Tongue (tissue), 2 donors: ENCODE results near the gene OLIG3. TPM values are rescaled to one million over a fixed set of nuclear protein-coding genes. Genes with fewer than 3 reads are reported as not detected.

ENCODE experiments used
- DNase-seq: peaks from one replicate; pipeline ENCODE4 v3.0.0-alpha.2; 2015
- total RNA-seq: library from RNA; depleted of rRNA; stranded (reverse); fragments of >200 nt; gene quantifications from one replicate; pipeline ENCODE4 v1.2.3, GENCODE V29; 2014

OLIG3 gene
- not detected for total RNA-seq

DNA sequence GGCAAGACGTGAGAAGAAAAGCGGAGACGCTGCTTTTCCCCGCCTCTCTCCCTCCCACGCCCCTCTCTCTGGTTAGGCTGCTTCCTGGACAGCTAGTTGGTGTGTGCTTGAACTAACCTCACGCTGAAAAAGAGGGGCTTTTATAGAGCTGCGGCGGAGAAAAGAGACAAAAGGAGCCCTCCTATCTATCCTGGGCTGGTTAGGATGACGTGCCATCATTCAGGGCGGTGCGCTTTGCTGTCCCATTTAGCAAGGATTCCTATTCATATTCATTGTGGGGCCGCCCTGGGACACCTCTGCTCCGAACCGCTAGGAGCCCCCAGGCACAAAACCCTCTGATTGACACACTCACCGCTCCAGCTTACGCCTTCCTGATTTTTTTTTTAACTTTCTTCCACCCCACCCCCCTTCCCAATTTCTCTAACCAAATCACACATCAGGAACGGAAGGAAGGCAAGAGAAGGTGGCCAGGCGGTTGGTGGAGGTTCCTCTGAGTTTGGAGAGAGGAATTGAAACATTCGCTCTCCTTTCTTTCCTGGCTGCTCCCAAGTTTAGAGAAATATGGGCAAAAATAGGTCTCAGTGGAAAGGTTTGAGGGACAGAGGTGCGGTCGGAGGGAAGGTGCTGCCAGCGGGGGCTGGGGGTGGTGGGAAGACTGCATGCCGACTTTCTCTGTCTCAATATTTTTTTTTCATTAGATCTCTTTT lies at the start of gene OLIG3:
OLIG3 (minus strand) TSS at position 114 of the 707 bp plus-strand sequence. CDS start 224 bp downstream, outside the sequence.
- peak; percentile 17 for DNase-seq

DNA sequence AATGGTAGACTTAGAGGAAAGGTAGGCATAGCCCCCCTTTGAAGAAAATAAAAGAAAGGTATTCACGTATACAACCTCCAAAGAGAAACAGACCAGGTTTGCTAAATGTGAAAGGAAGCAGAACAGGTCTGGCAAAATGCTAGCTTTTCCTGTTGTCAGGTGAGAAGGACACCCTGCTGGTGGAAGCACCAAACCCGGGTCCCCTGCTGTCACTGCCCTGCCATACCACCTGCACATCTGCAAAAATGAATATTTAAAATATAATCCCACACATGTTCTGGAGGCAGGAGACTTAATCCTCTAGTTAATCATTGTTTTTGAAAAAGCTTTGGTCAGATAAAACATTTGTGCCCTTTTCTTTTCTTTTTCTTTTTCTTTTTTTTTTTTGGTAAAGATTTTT lies 48.9 kb upstream of the OLIG3 start:
- DNase-seq, result no peak

DNA sequence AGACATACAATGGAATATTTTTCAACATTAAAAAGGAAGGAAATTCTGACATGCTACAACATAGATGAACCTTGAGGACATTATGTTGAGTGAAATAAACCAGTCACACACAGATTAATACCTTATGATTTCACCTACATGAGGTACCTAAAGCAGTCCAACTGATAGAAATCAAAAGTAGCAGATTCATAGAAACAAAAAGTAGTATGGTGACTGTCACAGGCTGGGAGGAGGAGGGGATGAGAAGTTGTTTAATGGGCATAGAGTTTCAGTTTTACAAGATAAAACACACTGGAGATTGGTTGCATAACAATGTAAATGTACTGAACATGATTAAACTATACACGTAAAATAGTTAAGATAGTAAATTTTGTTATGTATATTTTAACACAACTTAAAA lies 48.5 kb upstream of the OLIG3 start:
- DNase-seq, result no peak

DNA sequence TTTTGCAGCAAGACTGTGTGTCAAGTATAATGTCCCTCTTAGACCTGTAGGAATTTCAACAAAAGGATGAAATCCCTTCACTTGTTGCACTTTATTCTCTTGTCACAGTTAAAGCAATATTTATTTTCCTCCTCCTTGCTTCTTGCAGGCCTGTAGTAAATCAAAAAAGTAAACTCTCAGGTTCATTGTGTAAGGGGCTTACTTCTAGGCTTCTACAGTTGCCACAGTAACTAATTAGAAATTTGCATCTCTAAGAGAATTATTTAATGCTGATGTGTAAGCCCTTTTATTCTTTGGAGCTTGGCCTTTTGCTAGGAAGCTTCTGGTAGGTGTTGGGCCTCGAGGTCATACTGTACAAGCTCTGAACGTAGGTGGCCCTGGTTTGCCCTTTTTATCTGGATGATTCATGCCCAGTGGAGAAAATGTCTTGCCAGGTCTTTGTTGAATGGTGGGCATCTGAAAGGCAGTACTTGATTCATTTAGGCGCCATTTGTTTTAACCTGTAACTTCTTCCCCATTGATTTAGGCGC lies 47.4 kb upstream of the OLIG3 start:
- no peak for DNase-seq

DNA sequence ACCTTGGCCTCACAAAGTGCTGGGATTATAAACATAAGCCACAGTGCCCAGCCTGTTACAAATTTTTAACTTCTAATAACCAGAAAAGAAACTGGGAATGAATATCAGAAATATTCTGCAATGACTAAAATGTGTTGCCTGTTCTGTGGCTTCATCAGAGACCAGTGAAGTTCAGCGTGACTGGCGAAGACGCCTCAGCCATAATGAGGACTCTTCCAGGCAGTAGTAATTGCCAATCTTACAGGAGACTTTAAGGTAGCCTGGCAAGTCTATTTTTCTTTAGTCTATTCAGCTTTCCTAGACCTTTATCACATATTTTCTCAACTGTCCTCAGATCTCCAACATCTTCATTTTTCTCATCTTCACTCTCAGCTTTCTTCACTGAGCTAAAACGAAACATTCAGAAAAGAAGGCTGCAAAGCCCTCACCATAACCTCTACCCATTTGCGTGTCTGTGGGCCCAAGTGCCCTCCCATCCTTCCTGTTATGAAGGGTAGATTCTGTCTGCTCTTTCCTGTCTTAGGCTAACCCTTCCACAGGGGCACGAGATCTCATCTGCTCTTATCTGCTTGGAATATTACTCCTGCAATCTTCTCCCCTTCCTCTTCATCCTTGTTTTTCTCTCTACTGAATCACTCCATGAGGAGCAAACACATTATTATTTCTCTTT lies 42.0 kb upstream of the OLIG3 start:
- DNase-seq, result no peak

DNA sequence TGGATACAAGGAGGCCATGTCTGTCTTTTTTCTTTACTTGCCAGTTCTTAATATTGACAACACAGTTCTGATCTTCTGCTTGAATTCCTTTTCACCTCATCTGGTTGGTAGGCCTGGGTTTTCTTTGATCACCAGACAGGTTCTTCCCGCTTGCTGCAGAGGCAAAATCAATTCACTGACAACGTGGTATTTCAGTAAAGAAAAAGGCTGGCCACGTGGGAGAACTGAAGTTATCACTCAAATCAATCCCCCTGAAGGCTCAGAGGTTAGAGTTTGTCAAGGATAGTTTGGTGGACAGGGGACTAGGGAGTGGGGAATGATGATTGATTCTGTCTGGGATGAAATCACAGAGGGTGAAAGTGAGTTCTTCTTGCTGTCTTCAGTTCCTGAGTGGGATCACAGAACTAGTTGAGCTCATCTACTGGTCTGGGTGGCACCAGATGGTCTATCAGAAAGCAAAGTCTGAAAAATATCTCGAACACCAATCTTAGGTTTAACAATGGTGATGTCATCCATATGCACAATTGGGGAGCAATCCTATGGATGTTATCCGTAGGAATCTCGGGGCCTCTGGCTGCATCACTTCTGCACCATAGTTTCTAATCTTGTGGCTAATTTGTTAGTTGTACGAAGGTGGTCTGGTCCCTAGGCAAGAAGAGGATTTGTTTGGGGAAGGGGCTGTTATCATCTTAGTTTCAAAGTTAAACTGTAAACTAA lies 37.3 kb upstream of the OLIG3 start:
- DNase-seq, result no peak

DNA sequence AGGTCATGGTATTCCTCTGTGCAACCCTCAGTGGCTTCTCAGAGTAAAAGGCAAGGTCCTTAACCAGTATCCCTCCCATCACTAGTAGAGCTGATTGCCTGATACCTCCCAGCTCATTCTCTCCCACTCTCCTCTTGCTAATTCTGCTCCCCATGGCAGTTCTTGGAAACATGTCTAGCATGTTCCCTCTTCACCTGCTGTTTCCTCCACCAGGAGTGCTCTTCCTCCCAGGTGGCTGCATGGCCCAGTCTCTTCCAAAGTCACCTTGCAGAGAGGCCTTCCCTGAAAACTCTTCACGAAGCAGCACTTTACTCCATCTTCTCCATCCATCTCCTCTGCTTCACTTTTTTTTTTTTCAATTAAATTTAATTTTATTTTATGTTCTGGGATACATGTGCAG lies 36.2 kb upstream of the OLIG3 start:
- no peak for DNase-seq

DNA sequence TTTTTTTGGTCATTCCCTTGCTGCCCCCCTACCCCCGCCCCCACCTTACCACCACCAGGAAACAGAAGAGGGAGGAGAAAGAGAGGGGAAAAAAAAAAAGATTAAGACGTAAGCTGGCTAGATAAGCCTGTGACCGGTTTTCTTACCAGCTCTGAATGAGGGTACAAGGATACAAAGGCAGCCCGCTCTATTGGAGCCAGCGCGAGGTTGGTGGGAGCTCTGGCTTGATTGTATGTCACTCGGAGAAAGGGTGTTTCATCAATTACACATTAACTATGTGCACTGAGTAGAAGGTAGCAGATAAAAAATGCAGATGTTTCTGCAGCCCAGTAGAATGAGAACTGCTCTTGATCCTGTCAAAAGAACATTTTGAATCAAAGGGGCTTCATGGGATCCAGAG lies 28.6 kb upstream of the OLIG3 start:
- DNase-seq, result no peak

DNA sequence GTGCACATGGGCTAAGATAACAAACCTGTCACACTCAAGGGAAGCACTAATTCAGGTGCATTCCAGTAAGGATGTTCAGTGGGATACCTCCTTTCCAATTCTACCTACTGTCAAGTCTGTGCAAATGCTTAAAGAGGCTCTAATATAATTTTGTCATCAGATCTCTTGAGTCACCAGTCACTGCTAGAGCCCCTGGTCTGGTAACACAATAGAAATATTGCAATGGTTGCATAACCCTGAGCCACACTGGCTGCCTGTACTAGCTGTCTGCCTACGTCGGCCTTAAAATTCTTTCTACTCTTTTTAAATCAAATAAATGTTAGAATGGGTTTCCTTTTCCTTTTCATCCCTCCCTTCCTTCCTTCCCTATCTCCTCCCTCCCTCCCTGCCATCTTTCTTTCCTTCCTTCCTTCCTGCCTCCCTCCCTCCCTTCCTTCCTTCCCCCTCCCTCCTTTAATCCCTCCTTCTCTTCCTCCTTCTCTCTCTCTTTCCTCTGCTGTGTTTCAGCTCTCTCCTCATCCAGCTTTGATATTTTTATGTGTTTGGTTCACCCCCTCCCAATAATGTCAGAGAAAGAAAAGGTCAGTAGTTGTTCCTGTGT lies 28.1 kb upstream of the OLIG3 start:
- no peak for DNase-seq

DNA sequence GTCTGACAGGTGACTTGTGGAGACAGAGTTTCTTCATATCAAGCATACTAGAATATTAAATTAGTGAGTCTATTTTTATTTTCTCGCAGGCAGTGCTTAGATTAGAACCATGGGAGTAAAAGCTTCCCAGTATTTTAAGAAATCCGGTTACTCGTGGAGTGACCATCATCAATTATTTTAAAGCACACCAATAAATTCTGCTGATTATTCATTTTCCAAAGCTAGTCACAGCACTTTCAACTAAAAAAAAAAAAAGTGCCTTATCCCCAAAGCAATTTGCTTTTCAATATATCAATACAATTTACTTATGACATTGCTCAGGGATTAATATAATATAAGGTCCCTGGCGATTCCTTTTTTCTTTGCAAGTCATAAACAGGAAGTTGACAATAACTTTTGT lies 26.3 kb upstream of the OLIG3 start:
- DNase-seq, result no peak

DNA sequence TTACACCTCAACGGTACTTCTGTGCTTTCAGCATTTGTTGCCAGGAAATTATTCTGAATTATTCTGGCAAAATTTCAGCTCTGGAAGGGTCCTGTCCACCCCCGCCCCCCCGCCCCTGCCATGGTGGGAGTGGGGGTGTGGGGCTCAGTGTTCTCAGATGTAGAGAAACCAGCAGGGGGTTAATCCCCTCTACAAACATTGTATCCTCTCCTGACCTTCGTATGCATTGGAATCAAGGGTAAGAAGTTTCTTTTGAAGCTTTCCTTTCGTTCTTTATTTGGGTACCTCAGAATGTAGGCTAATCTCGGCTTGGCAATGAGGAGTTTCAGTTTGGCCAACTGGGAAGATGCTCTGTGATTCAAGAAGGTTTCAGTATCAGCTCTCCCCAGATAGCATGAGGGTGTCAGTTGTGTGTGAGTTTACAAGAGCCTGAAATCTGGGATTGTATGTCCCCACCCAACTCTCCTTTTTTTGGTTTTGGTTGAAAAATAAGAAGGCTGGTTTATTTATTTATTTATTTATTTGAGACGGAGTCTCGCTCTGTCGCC lies 25.5 kb upstream of the OLIG3 start:
- no peak for DNase-seq

DNA sequence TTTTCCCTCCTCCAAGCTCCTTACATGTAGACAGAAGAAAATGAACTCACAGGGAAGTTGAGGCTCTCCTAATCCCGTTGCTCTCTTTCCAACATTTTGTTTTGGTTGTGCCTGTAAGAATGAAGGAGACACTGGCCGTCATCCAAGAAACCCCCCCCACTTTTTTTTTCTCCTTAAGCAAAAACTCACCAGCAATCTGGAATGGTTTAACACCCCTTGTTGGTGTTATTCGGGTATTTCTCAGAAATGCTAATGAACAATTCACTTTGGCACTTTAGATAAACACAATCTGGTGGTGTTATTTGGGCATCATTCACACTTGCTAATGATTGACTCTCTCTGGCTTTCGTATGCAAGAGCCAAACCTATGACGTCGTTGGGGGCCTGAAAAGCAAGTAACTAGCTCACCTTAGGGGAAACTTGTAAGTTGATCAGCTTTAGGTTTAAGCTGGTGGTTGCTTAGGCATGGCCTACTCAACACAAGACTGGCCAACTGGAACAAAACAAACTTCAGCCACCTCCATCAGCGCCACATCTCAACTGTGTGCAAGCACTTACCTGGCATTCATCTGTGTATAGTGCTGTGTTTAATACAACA lies 24.3 kb upstream of the OLIG3 start:
- DNase-seq, result no peak

DNA sequence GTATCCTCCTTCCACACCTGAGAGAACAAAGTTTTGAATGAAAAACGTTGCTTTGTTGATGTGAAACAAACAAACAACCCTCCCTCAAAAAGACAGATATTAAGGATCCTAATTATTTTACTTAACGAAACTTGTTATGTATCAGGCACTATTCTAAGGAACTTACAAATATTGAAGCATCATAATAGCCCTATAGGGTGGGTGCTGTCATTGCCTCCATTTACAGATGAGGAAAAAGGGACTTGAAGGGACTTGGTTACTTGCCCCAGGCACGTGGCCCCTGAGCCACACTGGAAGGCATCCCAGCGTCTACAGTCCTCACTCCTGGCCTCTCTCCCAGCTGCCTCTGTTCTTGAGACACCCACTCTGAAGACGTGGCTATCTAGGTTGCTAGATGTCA lies 20.2 kb upstream of the OLIG3 start:
- no peak for DNase-seq

DNA sequence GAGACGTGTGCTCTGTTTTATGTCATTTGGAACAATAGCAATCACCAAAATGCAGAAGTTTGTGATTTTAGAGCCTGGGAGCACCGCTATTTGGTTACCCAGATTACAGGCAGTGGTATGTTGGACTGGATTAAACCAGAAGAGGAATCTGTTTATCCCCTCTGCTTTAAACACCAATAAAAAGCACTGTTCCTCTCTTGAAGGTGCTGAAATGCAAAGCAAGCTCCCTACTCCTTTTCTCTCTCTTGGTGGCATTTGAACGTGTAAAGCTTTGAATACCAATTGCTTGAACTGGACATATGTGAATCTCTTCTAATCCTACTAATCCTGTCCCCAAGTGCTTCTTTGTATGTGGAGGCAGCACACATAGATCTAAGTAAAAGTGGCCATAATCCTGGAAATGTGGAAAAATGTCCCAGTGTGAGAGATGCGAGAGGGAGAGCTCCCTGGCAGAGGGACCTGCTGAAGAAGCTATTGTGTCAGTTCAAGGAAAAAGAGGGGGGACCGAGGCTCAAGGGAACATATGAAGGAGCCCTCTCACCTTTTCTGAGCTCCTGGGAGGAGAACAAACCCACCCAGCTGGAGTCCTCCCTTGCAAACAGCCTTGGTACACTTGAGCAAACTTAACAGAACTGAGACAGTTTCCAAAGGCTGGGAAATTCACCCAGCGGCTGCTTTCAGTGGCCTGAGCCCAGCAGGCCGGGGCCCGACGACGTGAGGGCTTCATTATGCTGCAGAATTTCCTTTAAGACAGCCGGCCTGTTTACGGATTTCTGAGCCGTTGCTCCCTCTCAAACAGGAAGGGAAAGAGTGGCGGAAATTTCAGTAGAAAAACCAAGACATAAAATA lies 18.8 kb upstream of the OLIG3 start:
- peak; percentile 5 for DNase-seq

DNA sequence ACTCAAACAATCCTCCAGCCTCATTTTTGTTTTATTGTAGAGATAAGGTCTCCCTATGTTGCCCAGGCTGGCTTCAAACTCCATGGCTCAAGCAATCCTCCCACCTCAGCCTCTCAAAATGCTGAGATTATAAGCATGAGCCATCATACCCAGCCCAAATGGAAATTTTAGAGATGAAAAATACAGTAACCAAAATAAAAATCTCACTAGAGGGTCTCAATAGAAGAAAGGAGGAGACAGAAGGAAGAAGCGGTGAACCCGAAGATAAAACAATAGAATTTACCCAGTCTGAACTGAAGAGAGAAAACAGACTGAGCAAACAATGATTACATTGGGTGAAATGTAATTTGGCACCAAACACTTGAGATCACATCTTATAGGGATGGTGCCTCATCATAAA lies 16.7 kb upstream of the OLIG3 start:
- DNase-seq, result no peak

DNA sequence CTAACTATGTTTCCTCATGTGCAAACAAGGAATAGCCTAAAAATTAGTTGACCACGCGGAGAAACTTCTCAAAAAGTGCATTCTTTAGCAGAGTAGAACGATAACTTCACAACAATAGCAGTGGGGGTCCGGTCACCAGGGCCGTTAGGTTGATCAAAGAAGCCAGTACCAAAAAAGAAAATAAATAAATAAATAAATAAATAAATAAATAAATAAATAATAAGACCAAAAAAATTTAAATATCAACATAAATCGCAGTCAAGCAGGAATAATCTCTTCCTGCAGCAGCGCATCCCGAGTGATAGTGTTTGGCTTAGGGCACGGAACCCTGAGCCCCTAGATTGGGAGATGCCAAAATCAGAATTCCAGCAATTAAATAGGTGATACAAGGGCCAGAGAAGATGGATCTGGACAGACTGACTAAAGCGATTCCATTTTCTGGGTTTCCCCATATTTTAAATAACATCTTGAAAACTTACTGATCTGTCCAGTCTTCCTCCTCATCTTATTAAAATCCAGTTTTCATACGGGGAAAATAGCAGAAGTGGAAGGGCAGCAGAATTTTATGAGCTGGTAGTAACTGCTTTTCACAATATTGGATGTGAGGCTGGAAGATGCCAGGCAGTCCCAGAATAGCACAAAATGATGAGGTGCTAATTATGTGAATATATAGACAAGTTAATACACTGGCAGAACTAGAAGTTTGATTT lies 4.4 kb upstream of the OLIG3 start:
- peak; percentile 14 for DNase-seq

DNA sequence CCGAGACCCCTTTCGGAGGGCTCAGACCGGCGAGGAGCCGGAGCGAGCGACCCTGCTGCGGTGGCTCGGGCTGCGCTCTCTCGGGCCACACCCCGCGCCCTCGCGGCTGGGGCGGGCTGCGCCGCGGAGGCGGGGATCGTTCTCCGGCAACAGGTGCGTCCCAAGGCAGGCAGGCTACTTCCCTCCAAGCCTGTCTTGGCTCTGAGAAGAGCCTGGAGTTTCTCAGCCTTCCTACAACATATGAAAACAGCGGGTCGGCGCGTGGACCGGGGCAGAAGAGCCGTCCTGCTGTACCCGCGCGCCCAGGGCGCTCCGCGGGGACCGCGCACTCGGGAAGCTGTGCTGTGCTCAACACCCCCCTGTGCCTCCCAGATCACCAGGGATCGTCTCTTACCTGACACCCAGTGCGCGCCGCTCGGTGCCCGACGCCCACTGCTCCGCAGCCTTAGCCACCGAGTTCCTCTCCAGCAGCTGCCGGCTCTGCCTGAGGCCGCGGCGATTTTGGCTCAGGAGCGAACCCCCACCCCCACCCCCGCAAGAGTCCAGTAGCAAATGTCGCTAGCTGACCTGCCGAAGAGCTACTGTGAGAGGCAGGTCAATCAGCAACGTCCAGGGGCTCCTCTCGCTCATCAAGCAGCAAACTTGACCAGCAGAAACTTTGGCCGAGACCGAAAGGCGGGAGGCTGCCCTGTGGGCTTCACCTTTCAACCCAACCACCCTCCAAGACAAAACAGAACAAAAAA lies 3.7 kb upstream of the OLIG3 start:
- DNase-seq, result peak; percentile 26

DNA sequence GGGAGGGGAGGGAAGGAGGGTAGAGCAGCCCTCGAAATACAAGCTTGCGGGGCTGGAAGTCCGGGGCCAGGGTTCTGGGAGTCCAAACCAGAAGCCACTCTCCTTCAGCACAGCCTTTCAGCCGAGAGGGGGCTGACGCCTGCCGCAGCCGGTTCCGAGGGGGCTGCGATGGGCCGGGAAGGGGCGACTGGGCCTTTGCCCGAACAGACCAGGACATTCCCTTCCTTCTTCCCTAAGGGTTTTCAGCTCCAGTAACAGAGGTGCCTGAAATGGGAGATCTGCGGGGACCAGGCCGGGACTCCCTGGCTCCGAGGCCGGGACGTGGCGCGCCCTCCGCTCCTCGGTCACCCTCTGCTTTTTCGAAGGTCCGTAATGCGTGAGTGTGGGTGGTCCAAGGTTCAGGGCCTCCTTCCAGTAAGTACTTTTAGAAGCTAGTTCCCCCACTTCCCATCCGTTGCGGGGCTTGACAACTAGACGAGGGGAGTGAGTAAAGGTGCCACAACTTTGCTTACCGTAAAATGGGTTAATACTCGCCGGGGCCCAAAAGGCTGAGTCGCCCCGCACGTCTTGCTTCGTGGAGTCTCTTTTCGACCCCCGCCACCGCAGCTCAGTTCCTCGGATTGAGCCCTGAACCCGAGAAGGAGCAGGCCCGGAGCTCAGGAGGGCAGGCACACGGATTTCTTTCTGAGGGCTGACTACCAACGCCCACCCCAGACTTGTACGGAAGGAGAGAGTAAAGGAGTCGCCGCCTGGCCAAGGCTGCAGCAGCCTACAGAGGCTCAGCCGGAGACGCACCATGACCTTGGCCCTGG lies 2.9 kb upstream of the OLIG3 start:
- DNase-seq, result peak; percentile 3

DNA sequence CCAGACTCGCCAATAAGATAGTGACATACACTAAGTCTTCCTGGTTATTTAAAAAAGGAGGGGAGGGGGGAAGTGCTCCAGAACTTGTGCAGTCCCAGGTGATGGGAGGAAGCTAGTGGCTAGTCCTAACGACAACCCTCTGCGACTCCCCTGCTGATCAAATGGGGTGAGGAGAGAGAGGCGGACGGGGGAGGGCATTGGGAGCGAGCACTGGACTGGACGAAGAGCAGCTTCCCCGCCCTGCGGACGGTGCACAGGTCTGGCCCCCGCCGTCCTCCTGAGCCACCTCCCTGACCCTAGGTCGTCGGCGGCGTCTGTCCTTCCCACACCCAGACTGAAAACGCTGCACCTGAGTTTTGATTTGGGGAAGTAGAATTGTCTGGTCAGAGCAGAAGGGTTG lies 2.2 kb upstream of the OLIG3 start:
- DNase-seq, result no peak
